Glomerular visceral epithelial cell (primary cell): ENCODE results near the gene ZNF8.
"Not testable (repeated sequence)": the region's sequence is repeated elsewhere in the genome, so short reads cannot be mapped to it uniquely, and the experiment has no call there.

Experiments
- DNase-seq: peaks from one replicate; pipeline ENCODE4 v3.0.0-alpha.2; 2016; ENCODE audit errors: extremely low spot score

Gene ZNF8

DNA sequence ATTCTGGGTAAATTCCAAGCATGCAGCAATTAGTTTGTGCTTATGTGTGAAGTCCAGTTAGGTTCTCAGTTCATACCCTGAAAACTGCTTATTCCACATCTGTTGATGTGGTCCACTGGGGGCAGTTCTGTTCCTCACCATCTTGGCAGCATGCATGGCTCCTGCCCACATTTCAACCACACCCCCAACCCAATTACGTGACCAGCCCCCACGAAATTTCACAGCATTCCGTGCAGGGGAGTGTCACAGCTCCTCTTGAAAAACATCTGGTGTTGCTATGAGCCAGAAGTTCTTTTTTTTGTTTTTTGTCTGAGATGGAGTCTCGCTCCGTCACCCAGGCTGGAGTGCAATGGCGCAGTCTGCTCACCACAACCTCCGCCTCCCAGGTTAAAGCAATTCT lies 17.3 kb downstream of the ZNF8 start:
- DNase-seq: no peak

- no peak for DNase-seq
Measured at GRCh38 chr19:58300620-58301019, 21.9 kb downstream of the ZNF8 start.

DNA sequence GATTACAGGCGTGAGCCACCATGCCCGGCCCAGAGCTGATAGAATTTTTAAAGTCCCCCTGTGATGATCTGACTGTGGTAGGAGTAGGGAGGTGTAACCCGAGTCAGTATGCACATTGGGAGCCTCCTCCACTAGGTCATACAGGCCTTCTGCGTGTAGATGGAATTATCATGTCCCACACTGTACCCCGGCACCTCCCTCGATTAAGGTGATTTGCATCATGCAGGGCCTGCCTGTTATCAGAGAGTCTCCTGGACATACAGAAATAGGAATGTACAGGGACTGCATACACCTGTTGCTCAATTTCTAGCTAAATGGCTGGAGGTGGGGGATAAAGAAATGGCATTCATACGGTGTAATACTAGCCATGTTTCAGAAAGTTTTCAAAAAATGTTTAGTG lies 25.5 kb downstream of the ZNF8 start:
- DNase-seq: no peak

- DNase-seq: no peak
Measured at GRCh38 chr19:58304748-58305064, 26.0 kb downstream of the ZNF8 start.

- DNase-seq: peak; percentile 97
Measured at GRCh38 chr19:58305065-58305931, 26.5 kb downstream of the ZNF8 start, which contains the start of gene ERVK3-1. TSS of gene ERVK3-1 (plus strand) at chr19:58305377. CDS start at chr19:58312169, 6,792 bp downstream.

DNA sequence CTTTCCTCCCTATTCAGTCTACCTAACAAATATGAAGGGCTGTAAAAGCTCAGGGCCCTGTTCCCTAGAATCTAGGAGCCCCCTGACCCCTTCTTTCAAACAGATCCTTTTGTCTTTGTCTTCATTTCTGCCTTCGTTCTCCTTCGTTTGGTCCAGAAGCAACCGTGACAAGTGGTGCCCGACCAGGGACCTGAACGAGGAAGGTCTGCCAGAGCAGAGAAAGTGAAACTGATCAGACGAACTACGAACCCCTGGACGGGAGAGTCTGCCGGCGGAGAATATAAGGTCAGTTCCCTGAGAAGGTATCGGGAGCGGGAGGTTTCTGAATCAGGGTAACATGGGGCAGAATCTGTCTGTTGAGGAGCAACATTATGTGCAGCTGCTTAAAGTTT lies 27.2 kb downstream of the ZNF8 start:
- no peak for DNase-seq

GRCh38 chr19:58307736-58308135 lies 29.0 kb downstream of the ZNF8 start:
- no peak for DNase-seq

- DNase-seq: not testable (repeated sequence)
Measured at GRCh38 chr19:58310685-58311084, 31.9 kb downstream of the ZNF8 start.

DNA sequence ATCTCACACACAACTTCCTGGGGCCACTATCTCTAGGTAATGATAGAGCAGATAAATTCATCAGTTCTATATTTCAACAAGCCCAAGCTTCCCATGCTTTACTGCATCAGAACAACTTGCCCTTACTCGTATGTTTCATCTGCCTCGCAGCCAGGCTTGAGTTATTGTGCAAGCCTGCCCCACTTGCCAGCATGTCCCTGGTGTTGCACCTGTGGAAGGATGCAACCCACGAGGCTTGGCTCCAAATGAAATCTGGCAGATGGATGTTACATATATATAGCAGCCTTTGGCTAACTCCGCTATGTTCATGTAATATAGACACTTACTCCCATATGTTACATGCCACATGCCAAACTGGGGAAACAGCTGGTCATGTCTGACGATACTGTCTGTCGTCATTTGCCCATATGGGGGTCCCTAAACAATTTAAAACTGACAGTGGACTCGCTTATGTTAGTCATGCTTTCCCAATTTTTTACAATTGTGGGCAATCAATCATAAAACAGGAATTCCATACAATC lies 32.6 kb downstream of the ZNF8 start:
- no peak for DNase-seq

DNA sequence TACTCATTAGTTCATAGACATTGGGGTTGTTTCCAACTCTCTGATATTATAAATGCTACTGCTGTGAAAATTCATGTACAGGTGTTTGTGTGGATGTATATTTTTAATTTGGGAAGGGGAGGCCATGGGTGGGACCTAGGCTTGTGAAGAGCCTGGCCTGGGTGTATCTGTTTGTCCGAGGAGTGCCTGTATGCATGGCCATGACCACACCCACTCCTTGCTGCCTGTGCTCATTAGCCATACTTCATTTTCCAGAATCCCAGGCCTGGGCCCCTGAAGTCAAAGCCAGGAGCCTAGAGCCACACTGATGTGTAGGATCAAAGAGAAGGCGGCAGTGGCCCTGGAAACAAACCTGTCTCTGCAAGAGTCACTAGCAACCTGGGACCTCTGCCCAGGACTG lies 36.8 kb downstream of the ZNF8 start:
- no peak for DNase-seq

DNA sequence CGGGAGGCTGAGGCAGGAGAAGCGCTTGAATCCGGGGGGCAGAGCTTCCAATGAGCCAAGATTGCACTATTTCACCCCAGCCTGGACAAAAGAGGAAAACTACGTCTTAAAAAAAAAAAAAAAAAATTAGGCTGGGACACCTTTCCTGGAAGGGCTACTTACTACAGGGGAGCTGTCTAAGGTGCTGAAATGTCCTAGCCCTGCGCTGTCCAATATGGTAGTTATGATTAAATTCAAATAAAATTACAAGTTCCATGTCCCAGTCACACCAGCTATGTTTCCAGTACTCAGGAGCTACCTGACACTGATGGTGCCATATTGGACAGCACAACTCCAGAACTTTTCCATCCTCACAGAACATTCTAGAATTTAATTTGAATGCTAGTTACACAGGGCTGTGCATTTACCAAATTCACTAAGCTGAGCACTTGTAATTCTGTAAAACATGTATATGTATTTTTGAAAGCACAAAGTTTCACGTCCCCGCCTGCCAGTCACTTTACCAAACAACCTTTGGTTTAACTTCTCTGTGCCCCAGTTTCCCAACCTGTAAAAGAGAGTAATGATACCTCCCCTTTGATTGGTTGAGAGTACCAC lies 38.8 kb downstream of the ZNF8 start:
- DNase-seq: peak; percentile 50

- DNase-seq: no peak
Measured at GRCh38 chr19:58318297-58318696, 39.5 kb downstream of the ZNF8 start.

DNA sequence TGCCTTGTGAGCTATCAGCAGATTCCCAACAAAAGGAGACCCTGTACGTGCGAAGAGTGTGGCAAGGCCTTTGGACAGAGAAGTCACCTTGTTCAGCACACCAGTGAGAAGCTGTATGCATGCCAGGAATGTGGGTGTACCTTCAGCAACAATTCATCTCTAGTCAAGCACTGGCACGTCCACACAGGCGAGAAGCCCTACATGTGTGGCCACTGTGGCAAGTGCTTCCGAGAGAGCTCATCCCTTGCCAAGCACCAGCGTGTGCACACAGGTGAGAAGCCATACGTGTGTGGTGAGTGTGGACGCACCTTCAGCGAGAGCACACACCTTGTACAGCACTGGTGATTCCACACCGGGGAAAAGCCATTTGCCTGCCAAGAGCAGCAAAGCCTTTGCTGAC lies 40.5 kb downstream of the ZNF8 start:
- DNase-seq: no peak

DNA sequence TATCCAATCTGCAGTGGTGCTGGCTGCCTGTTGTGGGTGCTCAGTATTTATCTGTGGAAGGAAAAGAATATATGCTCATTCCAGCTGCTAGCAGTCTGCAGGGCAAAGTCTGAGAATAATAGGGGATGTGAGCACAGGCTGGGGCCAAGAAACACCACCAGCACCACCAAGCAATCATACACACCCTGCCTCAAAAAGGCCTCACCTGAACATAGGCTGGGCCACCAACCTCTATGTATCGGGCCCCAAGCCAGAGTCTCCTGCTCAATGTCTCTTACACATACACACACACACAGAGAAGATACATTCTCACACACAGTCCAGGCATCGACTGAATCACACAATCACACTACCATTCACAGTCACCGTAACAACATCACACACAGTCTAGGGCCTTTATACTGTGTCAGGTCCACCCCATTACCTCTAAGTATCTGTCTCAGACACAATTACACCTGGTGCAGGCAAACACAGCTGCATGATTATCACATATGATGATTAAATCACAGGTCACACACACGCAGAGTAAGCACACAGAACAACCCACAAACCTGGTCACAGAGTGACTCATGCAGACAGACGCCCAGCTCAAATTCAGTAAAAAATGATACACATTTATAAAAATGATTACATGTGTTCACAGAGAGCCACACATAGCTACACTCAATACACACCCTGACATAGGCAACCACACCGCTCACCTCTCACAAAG lies 46.7 kb downstream of the ZNF8 start:
- peak; percentile 25 for DNase-seq

DNA sequence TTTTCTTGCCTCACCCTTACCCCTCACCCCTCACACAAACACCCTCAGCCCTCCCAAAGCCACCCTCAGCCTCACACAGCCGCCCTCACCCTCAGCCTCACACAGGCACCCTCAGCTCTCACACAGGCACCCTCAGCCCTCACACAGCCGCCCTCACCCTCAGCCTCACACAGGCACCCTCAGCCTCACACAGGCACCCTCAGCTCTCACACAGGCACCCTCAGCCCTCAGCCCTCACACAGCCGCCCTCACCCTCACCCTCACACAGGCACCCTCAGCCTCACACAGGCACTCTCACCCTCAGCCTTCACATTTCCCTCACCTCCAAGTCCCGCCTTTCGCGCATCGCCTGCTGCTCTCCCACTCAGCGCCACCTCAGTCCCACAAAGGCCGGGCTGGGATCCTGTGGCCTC lies 47.8 kb downstream of the ZNF8 start:
- no peak for DNase-seq

DNA sequence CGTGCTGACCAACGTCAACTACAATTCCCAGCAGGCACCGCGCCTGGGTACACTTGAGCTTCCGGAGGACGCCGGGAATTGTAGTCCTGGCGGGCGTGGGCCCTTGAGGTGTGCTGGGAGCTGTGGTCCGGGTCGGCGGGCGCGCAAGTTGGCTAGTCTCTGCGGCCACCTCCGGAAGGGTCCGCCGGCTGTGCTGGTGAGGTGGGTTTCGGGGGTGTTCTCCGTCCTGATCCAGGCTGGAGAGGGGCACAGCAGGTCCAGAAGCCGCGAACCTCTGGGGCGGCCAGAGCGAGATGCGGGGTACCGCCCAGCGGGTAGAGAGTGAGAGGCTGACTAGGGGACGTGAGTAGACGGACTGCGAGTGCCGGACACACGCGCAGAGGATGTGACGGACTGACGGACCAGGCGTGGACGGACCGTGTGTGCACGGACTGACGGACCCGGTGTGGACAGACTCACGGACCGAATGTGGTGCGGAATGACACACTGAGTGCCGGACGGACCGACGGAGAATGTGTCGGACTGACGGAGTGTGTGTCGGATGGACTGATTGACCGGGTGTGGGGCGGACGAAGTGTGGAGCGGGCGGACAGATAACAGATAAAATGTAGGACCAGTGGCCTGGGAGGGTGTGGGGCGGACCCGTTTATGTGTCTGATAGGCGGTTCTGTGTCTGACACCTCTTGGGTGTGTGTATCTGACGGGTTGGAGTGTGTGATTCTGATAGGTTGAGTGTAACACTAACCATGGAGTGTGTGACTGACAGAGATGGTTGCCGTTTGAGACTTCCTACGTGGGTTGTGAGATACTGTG lies 48.4 kb downstream of the ZNF8 start, which contains the start of gene ZSCAN22:
Gene ZSCAN22 (plus strand): TSS at position 81 of the 813 bp plus-strand sequence. CDS start 7,809 bp downstream, outside the sequence.
- DNase-seq: peak; percentile 95

GRCh38 chr19:58328999-58329398 lies 50.2 kb downstream of the ZNF8 start:
- no peak for DNase-seq

DNA sequence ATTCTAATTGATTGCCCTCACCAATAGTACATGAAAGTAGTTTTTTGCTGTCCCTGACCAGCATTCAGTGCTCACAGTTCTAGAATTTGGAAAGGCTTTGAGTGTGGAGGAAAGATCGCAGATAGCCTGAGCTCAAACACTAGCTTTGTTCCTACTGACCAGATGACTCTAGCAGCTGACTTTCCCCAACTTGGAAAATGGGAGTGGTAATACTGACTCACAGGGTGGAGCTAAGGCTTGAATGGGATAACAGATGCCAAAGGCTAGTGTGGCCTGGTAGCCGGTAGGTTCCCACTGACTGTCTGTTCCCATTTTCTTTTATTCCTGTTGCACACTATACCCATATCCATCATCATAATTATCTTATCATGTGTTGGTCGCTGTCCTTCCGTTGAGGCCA lies 51.7 kb downstream of the ZNF8 start:
- no peak for DNase-seq

DNA sequence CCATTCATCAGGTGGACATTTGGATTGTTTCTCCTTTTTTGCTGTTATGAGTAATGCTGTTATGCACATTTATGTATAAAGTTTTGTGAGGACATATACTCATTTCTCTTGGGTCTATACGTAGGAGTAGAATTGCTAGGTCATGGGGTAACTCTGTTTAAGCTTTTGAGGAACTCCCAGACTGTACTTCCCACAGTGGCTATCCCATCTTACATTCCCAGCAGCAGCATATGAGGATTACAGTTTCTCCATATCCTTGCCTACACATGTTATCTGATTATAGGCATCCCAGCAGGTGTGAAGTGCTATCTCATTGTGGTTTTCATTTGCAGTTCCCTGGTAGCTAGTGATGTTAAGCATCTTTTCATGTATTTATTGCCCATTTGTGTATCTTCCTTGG lies 53.9 kb downstream of the ZNF8 start:
- no peak for DNase-seq

GRCh38 chr19:58334691-58335249 lies 56.0 kb downstream of the ZNF8 start:
- DNase-seq: no peak

DNA sequence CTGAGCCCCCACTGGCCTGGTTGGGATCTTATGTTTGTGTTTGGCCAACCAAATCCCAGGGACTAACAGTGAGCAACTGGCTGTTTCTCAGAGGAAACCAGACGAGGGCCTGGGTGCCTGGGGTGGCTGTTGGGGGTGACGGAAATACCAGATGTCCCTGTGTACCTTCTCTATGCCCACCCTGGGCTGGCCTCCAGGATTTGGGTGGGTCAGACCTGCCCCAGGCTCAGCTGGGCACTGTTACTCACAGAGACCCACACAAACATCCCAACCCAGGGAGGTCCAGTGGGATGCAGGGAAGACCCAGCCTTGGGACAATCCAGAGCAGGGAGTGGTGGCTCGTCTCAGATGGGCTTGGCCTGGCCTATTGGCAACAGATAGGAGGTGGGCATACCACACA lies 56.9 kb downstream of the ZNF8 start:
- DNase-seq: no peak
